ENCODE measurements around the gene DTNA. TPM values are rescaled to one million over a fixed set of nuclear protein-coding genes. Genes with fewer than 3 reads are reported as not detected.
"Not testable (repeated sequence)": the region's sequence is repeated elsewhere in the genome, so short reads cannot be mapped to it uniquely, and the experiment has no call there.

Gene DTNA
- total RNA-seq, 4 donors from 2014 or later = 81.0 to 236 (median 119) TPM

DNA sequence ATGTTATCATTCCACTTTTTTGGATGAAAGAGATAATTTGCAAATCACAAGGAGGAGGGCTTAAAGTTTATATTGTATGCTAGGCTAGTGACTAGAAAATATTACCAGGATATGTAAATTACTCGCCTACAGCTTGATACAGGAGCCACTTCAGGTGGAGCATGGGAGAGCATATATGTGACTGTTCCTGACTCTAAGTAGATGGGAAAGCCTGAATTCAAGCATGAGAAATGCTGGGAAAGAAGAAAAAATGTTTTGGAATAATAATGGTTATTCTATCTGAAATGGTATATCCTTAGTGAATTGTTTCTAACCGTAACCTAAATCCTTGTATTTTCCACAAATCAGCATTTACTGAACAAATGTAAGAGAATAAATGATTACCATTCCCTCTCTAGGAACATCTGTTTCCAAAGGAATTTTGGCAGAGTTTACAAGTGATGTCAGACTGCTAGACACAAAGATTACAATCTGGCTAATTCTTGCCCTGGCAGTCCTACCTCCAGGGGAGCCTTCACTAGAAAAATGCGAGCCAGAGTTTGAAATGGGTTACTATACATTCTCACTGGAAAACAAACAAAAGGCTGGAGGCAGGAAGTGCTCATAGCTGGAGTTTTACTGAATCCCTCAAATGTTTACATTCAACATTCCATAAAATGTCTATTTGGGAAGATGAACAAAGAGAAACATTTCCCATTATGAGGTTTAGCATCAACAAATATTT is 201.7 kb downstream of the DTNA start:
- intact Hi-C loops (cut with DNase I) = no loop called here
- H3K36me3 ChIP-seq = no peaks in the 10 kb centered on the region
- H3K4me1 ChIP-seq = peaks cover 0 to 3% of the 10 kb centered on the region in 2 donors
- 61 to 74% methylated on average over 3 of the region's 3 CpGs for WGBS, 2 donors
- no peaks in the 10 kb centered on the region for H3K27me3 ChIP-seq
- no peak for DNase-seq
- no peak for TF ChIP-seq POLR2A (IDR thresholded peaks at IDR 0.05)
- TF ChIP-seq, protein P1, sequence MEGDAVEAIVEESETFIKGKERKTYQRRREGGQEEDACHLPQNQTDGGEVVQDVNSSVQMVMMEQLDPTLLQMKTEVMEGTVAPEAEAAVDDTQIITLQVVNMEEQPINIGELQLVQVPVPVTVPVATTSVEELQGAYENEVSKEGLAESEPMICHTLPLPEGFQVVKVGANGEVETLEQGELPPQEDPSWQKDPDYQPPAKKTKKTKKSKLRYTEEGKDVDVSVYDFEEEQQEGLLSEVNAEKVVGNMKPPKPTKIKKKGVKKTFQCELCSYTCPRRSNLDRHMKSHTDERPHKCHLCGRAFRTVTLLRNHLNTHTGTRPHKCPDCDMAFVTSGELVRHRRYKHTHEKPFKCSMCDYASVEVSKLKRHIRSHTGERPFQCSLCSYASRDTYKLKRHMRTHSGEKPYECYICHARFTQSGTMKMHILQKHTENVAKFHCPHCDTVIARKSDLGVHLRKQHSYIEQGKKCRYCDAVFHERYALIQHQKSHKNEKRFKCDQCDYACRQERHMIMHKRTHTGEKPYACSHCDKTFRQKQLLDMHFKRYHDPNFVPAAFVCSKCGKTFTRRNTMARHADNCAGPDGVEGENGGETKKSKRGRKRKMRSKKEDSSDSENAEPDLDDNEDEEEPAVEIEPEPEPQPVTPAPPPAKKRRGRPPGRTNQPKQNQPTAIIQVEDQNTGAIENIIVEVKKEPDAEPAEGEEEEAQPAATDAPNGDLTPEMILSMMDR (IDR thresholded peaks at IDR 0.05) = no peak
- H3K27ac ChIP-seq = no peak overlapping the region
- H3K4me3 ChIP-seq (replicated peaks in 1 of 3) = no peak overlapping the region
- H3K9me3 ChIP-seq = no peaks in the 10 kb centered on the region

DNA sequence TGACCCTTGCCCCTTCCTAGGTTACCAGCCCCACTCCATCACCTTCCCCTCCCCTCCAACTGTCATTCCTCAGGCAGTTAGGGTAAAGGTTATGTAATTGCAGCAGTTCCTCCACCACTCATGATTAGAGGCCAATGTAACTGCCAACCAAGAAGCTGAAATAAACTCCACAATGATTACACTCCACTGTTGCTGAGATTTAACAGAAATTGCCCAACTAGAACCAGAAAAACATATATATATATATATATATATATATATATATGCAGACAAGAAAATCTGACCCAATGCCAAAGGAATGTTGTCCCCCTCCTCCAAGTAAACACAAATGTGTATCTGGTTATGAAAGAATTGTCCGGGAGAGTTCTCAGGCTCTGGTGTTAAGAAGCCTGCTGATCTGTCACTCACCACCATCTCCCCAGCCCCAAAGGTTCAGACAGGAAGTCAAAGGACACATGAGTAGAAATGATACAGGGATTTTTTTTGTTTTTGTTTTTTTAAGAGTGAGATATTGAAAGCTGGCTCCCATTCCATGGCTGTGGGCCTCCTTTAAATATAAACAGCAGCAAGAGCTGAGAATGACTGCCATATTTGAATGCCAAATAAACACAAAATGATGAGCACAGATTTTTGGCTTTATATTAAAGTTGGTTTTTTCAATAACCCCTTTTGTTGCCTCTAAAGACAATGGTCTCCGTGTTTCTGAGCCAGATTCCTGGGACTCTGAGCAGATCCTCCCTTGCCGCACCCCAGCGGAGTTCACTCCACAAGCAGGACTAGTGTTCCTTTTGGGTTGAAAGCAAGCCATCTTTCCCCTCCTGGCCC is 204.0 kb downstream of the DTNA start:
- no peak overlapping the region for H3K4me3 ChIP-seq (replicated peaks in 1 of 3)
- TF ChIP-seq POLR2A (IDR thresholded peaks at IDR 0.05) = no peak
- TF ChIP-seq, protein P1 (IDR thresholded peaks at IDR 0.05) = no peak
- intact Hi-C loops (cut with DNase I) = no loop called here
- DNase-seq = no peak
- no peaks in the 10 kb centered on the region for H3K27me3 ChIP-seq
- H3K27ac ChIP-seq = no peak overlapping the region
- WGBS, 2 donors = 83 to 85% methylated on average over 4 of the region's 4 CpGs
- no peaks in the 10 kb centered on the region for H3K9me3 ChIP-seq
- H3K4me1 ChIP-seq = no peaks in the 10 kb centered on the region
- no peaks in the 10 kb centered on the region for H3K36me3 ChIP-seq

DNA sequence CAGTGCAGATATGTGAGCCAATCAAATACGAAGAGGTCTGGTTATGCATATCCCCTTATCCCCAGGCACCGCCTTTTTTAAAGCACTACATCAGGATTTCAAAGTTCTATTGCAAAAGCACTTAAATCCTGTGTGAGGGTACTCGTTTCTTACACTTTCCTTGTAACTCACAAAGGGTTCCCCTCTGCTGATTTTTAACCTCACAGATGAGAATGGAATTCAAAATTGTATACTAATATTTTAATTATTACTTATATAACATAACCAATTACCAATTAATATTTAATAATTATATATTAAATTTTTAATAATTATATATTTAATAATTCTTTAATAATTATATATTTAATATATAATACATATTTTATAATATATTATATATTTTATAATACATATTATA is 204.9 kb downstream of the DTNA start:
- intact Hi-C loops (cut with DNase I) = no loop called here
- no peak overlapping the region for H3K27ac ChIP-seq

DNA sequence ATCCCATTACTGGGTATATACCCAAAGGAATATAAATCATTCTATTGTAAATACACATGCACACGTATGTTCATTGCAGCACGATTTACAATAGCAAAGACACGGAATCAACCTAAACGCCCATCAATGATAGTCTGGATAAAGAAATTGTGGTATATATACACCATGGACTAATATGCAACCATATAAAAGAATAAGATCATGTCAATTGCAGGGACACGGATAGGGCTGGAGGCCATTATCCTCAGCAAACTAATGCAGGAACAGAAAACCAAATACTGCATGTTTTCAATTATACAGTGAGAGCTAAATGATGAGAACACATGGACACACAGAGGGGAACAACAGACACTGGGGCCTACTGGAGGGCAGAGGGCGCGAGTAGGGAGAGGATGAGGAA is 206.4 kb downstream of the DTNA start:
- H3K4me1 ChIP-seq; DNase-seq; H3K27me3 ChIP-seq; intact Hi-C loops (cut with DNase I); H3K4me3 ChIP-seq (replicated peaks in 1 of 3); H3K36me3 ChIP-seq; H3K27ac ChIP-seq; H3K9me3 ChIP-seq: not testable (repeated sequence)
- 98% methylated on average over 7 of the region's 7 CpGs for WGBS, 2 donors

More for the DNA sequence above, 204.9 kb downstream of the DTNA start:
- Histone ChIP-seq H3K4me1 (no peaks in the 10 kb centered on the region), H3K36me3 (no peaks in the 10 kb centered on the region), H3K4me3 (replicated peaks in 1 of 3) (no peak overlapping the region), H3K9me3 (no peaks in the 10 kb centered on the region), H3K27me3 (no peaks in the 10 kb centered on the region)
- no peak for DNase-seq
- 59 to 79% methylated on average over 3 of the region's 3 CpGs for WGBS, 2 donors
- TF ChIP-seq POLR2A (IDR thresholded peaks at IDR 0.05) = no peak
- TF ChIP-seq, protein P1 (IDR thresholded peaks at IDR 0.05) = no peak

DNA sequence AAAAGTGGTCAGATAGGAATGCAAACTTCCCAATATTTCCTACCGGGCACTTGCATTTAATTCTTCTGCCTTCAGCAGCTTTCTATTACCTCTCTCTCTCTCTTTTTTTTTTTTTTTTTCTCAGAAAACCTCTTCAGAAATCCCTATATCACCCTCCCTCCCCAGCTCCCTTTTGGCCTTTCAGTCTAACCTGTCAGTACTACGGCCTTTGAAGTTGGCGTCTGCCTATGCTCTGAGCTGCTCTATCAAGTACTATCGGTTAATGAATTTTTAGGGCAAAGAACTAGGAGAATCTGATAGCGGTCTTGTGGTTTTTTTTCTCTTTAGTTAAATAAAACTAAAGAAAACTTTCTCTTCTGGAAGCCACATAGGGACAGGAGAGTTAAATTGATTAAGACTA is 208.8 kb downstream of the DTNA start:
- no peak for DNase-seq
- WGBS, 2 donors = 61 to 65% methylated on average over 5 of the region's 5 CpGs
- H3K4me3 ChIP-seq (replicated peaks in 1 of 3) = no peak overlapping the region
- no peaks in the 10 kb centered on the region for H3K27me3 ChIP-seq
- H3K27ac ChIP-seq = no peak overlapping the region
- H3K36me3 ChIP-seq = no peaks in the 10 kb centered on the region
- TF ChIP-seq, protein P1 (IDR thresholded peaks at IDR 0.05) = no peak
- no peak for TF ChIP-seq POLR2A (IDR thresholded peaks at IDR 0.05)
- intact Hi-C loops (cut with DNase I) = no loop called here
- no peaks in the 10 kb centered on the region for H3K4me1 ChIP-seq
- H3K9me3 ChIP-seq = no peaks in the 10 kb centered on the region

All from thyroid gland (tissue), 4 donors.